Activated CD8-positive, alpha-beta memory T cell treated with anti-CD3 and anti-CD28 coated beads, Interleukin-2, amount 10 ng/mL, durations not matched to agents 7 days and 5 days (primary cell): ENCODE results near the gene OTOP1. TPM values are rescaled to one million over a fixed set of nuclear protein-coding genes. Genes with fewer than 3 reads are reported as not detected.
A peak's percentile ranks its signal among the peaks of the same experiment; 100 is the strongest.
"Not testable (repeated sequence)": the region's sequence is repeated elsewhere in the genome, so short reads cannot be mapped to it uniquely, and the experiment has no call there.

ENCODE experiments used
- ATAC-seq: fragments of 150-1000 bp; cut with Tn5 transposase; one replicate; pipeline ENCODE4 v1.10.0; 2021; ENCODE audit warnings: moderate library complexity
- CTCF ChIA-PET: fragments of 350-600 bp; sonication (Branson Sonifier 250); formaldehyde crosslinking; loops from one replicate; lab custom pipeline; 2021; ENCODE audit warnings: antibody characterized with exemption; lab: Charles Lee
- DNase-seq: peaks from one replicate; pipeline ENCODE4 v3.0.0-alpha.2; 2020
- H3K27ac Mint-ChIP-seq: one replicate; pipeline ENCODE4 v1.8.0; 2021; ENCODE audit warnings: mild to moderate bottlenecking, mixed read lengths
- H3K27me3 Mint-ChIP-seq: one replicate; pipeline ENCODE4 v1.8.0; 2021; ENCODE audit warnings: mixed read lengths
- H3K36me3 Mint-ChIP-seq: one replicate; pipeline ENCODE4 v1.8.0; 2021; ENCODE audit warnings: mild to moderate bottlenecking, mixed read lengths
- H3K4me1 Mint-ChIP-seq: one replicate; pipeline ENCODE4 v1.8.0; 2021; ENCODE audit warnings: mixed read lengths
- H3K4me3 Mint-ChIP-seq: one replicate; pipeline ENCODE4 v1.8.0; 2021; ENCODE audit warnings: mild to moderate bottlenecking, moderate library complexity, mixed read lengths
- H3K9me3 Mint-ChIP-seq: one replicate; pipeline ENCODE4 v1.8.0; 2022; ENCODE audit warnings: low read depth, mixed read lengths
- total RNA-seq, 2 experiments: library from RNA; stranded (reverse); gene quantifications; one replicate each; pipeline ENCODE4 v1.2.3, GENCODE V29; 2021

Gene OTOP1
- total RNA-seq, 2 experiments from 2014 or later: not detected

GRCh38 chr4:4254666-4255065, 27.9 kb upstream of the OTOP1 start:
- Mint-ChIP-seq H3K27me3 (no peaks in the 10 kb centered on the region), H3K27ac (no peak overlapping the region), H3K4me3 (no peak overlapping the region), H3K4me1 (peaks cover 7% of the 10 kb centered on the region), H3K36me3 (no peaks in the 10 kb centered on the region), H3K9me3 (no peaks in the 10 kb centered on the region)
- ATAC-seq (no peak), DNase-seq (no peak)
- CTCF ChIA-PET: interaction anchor here (1.0 to 2.3 kb wide), 5 partner anchors 15 to 88 kb away, joined by 3 to 13 read pairs (median 5); no protein-coding TSS in a partner anchor

GRCh38 chr4:4254199-4254598, 27.5 kb upstream of the OTOP1 start:
- CTCF ChIA-PET: interaction anchor here (1.5 to 2.3 kb wide), 3 partner anchors 50 to 81 kb away, joined by 3 to 13 read pairs (median 5); no protein-coding TSS in a partner anchor
- ATAC-seq: no peak

GRCh38 chr4:4249866-4250265, 23.1 kb upstream of the OTOP1 start:
- Mint-ChIP-seq H3K27ac (no peak overlapping the region), H3K4me3 (no peak overlapping the region), H3K27me3 (no peaks in the 10 kb centered on the region), H3K9me3 (no peaks in the 10 kb centered on the region), H3K36me3 (peaks cover 10% of the 10 kb centered on the region), H3K4me1 (peaks cover 33% of the 10 kb centered on the region)
- CTCF ChIA-PET: interaction anchor here (0.9 to 2.5 kb wide), 5 partner anchors 10 to 182 kb away, joined by 4 to 16 read pairs (median 11); no protein-coding TSS in a partner anchor
- DNase-seq (no peak), ATAC-seq (no peak)

More at GRCh38 chr4:4254199-4254598, 27.5 kb upstream of the OTOP1 start:
- Mint-ChIP-seq H3K9me3 (no peaks in the 10 kb centered on the region), H3K27me3 (no peaks in the 10 kb centered on the region), H3K4me3 (no peak overlapping the region), H3K4me1 (peaks cover 8% of the 10 kb centered on the region), H3K36me3 (no peaks in the 10 kb centered on the region), H3K27ac (no peak overlapping the region)
- DNase-seq: no peak

GRCh38 chr4:4249342-4249741, 22.6 kb upstream of the OTOP1 start:
- CTCF ChIA-PET: interaction anchor here (0.9 to 2.5 kb wide), 5 partner anchors 11 to 182 kb away, joined by 4 to 16 read pairs (median 7); no protein-coding TSS in a partner anchor
- not testable (repeated sequence) for H3K9me3 Mint-ChIP-seq, ATAC-seq, H3K27me3 Mint-ChIP-seq, DNase-seq
- Mint-ChIP-seq H3K36me3 (peaks cover 11% of the 10 kb centered on the region), H3K4me3 (peak overlapping the region; percentile 81), H3K27ac (peak overlapping the region; percentile 97), H3K4me1 (peaks cover 38% of the 10 kb centered on the region)

- Mint-ChIP-seq H3K4me3 (peak overlapping the region; percentile 81), H3K27ac (peak overlapping the region; percentile 97), H3K9me3 (no peaks in the 10 kb centered on the region), H3K4me1 (peaks cover 38% of the 10 kb centered on the region), H3K27me3 (no peaks in the 10 kb centered on the region), H3K36me3 (peaks cover 11% of the 10 kb centered on the region)
- CTCF ChIA-PET: interaction anchor here (0.9 to 2.5 kb wide), 6 partner anchors 11 to 183 kb away, joined by 4 to 16 read pairs (median 7); no protein-coding TSS in a partner anchor
- no peak for DNase-seq
- no peak for ATAC-seq
Observed at GRCh38 chr4:4248885-4249203, 22.1 kb upstream of the OTOP1 start.

GRCh38 chr4:4248029-4248884, 21.5 kb upstream of the OTOP1 start, which contains the start of gene TMEM128:
TSS of gene TMEM128 (minus strand) at chr4:4248223. CDS start at chr4:4248202, 21 bp downstream.
- ATAC-seq (peak; percentile 97), DNase-seq (peak; percentile 95)
- peaks cover 40% of the 10 kb centered on the region for H3K4me1 Mint-ChIP-seq
- CTCF ChIA-PET: interaction anchor here (0.9 to 2.5 kb wide), 5 partner anchors 12 to 100 kb away, joined by 3 to 16 read pairs (median 7); no protein-coding TSS in a partner anchor
- H3K4me3 Mint-ChIP-seq: peak within 1 kb of the TSS; percentile 81
- peak within 1 kb of the TSS; percentile 97 for H3K27ac Mint-ChIP-seq
- no peaks in the 10 kb centered on the region for H3K27me3 Mint-ChIP-seq
- no peaks in the 10 kb centered on the region for H3K9me3 Mint-ChIP-seq
- peaks cover 17% of the 10 kb centered on the region for H3K36me3 Mint-ChIP-seq

GRCh38 chr4:4247696-4248028, 20.9 kb upstream of the OTOP1 start:
- peaks cover 34% of the 10 kb centered on the region for H3K4me1 Mint-ChIP-seq
- H3K27ac Mint-ChIP-seq: peak overlapping the region; percentile 97
- H3K36me3 Mint-ChIP-seq: peaks cover 19% of the 10 kb centered on the region
- DNase-seq (no peak), ATAC-seq (peak; percentile 20)
- peak overlapping the region; percentile 81 for H3K4me3 Mint-ChIP-seq
- H3K9me3 Mint-ChIP-seq: no peaks in the 10 kb centered on the region
- H3K27me3 Mint-ChIP-seq: no peaks in the 10 kb centered on the region
- CTCF ChIA-PET: interaction anchor here (0.9 to 2.5 kb wide), 5 partner anchors 12 to 100 kb away, joined by 3 to 16 read pairs (median 7); no protein-coding TSS in a partner anchor

GRCh38 chr4:4245172-4245571, 18.4 kb upstream of the OTOP1 start:
- Mint-ChIP-seq H3K9me3 (no peaks in the 10 kb centered on the region), H3K27me3 (no peaks in the 10 kb centered on the region), H3K4me3 (no peak overlapping the region), H3K27ac (no peak overlapping the region), H3K36me3 (peaks cover 29% of the 10 kb centered on the region), H3K4me1 (peaks cover 33% of the 10 kb centered on the region)
- no peak for DNase-seq
- no peak for ATAC-seq
- CTCF ChIA-PET: no interaction called here

- DNase-seq, ATAC-seq, H3K27ac Mint-ChIP-seq, H3K9me3 Mint-ChIP-seq, H3K4me1 Mint-ChIP-seq, H3K4me3 Mint-ChIP-seq, H3K27me3 Mint-ChIP-seq: not testable (repeated sequence)
- CTCF ChIA-PET: interaction anchor here (1.1 kb wide), 1 partner anchor 12 kb away, joined by 3 read pairs; no protein-coding TSS in a partner anchor
- H3K36me3 Mint-ChIP-seq: peaks cover 39% of the 10 kb centered on the region
Observed at GRCh38 chr4:4239551-4239950, 12.8 kb upstream of the OTOP1 start.

- no peak for DNase-seq
- CTCF ChIA-PET: no interaction called here
- no peak for ATAC-seq
- no peak overlapping the region for H3K4me3 Mint-ChIP-seq
- H3K36me3 Mint-ChIP-seq: peaks cover 25% of the 10 kb centered on the region
- H3K27ac Mint-ChIP-seq: no peak overlapping the region
- peaks cover 1% of the 10 kb centered on the region for H3K4me1 Mint-ChIP-seq
- peaks cover 6% of the 10 kb centered on the region for H3K9me3 Mint-ChIP-seq
- H3K27me3 Mint-ChIP-seq: peaks cover 22% of the 10 kb centered on the region
Observed at GRCh38 chr4:4233610-4234009, 6.9 kb upstream of the OTOP1 start.

- Mint-ChIP-seq H3K4me3 (no peak overlapping the region), H3K9me3 (peaks cover 2% of the 10 kb centered on the region), H3K36me3 (peaks cover 7% of the 10 kb centered on the region), H3K27me3 (peaks cover 62% of the 10 kb centered on the region), H3K27ac (no peak overlapping the region), H3K4me1 (peaks cover 5% of the 10 kb centered on the region)
- no peak for DNase-seq
- CTCF ChIA-PET: no interaction called here
- ATAC-seq: no peak
Observed at GRCh38 chr4:4228356-4228668, 1.6 kb upstream of the OTOP1 start.

GRCh38 chr4:4227510-4228355, 1.0 kb upstream of the OTOP1 start:
- Mint-ChIP-seq H3K4me3 (no peak overlapping the region), H3K27ac (no peak overlapping the region), H3K4me1 (peaks cover 5% of the 10 kb centered on the region), H3K27me3 (peaks cover 68% of the 10 kb centered on the region), H3K36me3 (peaks cover 5% of the 10 kb centered on the region), H3K9me3 (peaks cover under 1% of the 10 kb centered on the region)
- ATAC-seq (no peak), DNase-seq (no peak)
- CTCF ChIA-PET: no interaction called here

- ATAC-seq (no peak), DNase-seq (no peak)
- CTCF ChIA-PET: no interaction called here
- Mint-ChIP-seq H3K9me3 (no peaks in the 10 kb centered on the region), H3K27me3 (peaks cover 71% of the 10 kb centered on the region), H3K36me3 (peaks cover 5% of the 10 kb centered on the region), H3K4me1 (peaks cover 5% of the 10 kb centered on the region), H3K4me3 (no peak overlapping the region), H3K27ac (no peak overlapping the region)
Observed at GRCh38 chr4:4225915-4226605, 669 bp downstream of the OTOP1 start.
